Bronchial epithelial cell (primary cell): Measurements from ENCODE around the gene CYREN. TPM values are rescaled to one million over a fixed set of nuclear protein-coding genes. Genes with fewer than 3 reads are reported as not detected.
"Not testable (repeated sequence)": the region's sequence is repeated elsewhere in the genome, so short reads cannot be mapped to it uniquely, and the experiment has no call there.

ENCODE experiments used
- DNase-seq: peaks from one replicate; pipeline ENCODE4 v3.0.0-alpha.2; 2010; ENCODE audit warnings: low read depth
- FAIRE-seq: peaks from 2 replicates; lab custom pipeline; 2011; peaks lifted over from hg19 to GRCh38; lab: Jason Lieb, UNC
- H3K27me3 ChIP-seq: 2 replicates; pipeline ENCODE4 v1.5.1; 2011; ENCODE audit warnings: low read length; ENCODE audit not compliant: control insufficient read depth, insufficient read depth
- H3K36me3 ChIP-seq: 2 replicates; pipeline ENCODE4 v1.5.1; 2011; ENCODE audit warnings: low read length; ENCODE audit not compliant: control insufficient read depth, insufficient read depth
- H3K4me3 ChIP-seq: 2 replicates; pipeline ENCODE4 v1.5.1; 2011; ENCODE audit warnings: mild to moderate bottlenecking, low read depth, low read length, control low read depth
- CTCF ChIP-seq: IDR thresholded peaks from 2 replicates; pipeline ENCODE4 v1.5.1; 2011; ENCODE audit warnings: mild to moderate bottlenecking, moderate library complexity, low read length, control low read depth, inconsistent platforms; ENCODE audit not compliant: insufficient read depth, severe bottlenecking
- total RNA-seq: library from RNA; depleted of rRNA; stranded (reverse); fragments of >200 nt; gene quantifications from 2 replicates; pipeline ENCODE4 v1.2.1, GENCODE V29; 2014

Gene CYREN
- total RNA-seq, 1 donor from 2014 or later = 51.9 TPM

- no peak for TF ChIP-seq CTCF
- FAIRE-seq = no peak
- Histone ChIP-seq H3K27me3 (no peaks in the 10 kb centered on the region), H3K36me3 (no peaks in the 10 kb centered on the region), H3K4me3 (peak within 1 kb of the TSS; percentile 14)
- peak; percentile 67 for DNase-seq
Measured at GRCh38 chr7:135147899-135148721, 22.4 kb downstream of the CYREN start, which contains the start of gene TMEM140. Gene TMEM140, plus strand, starts transcription at chr7:135148072. Its CDS starts 16,370 bp downstream, at chr7:135164442.

GRCh38 chr7:135147341-135147898 lies 23.1 kb downstream of the CYREN start:
- Histone ChIP-seq H3K4me3 (peak overlapping the region; percentile 14), H3K27me3 (no peaks in the 10 kb centered on the region), H3K36me3 (no peaks in the 10 kb centered on the region)
- TF ChIP-seq CTCF = no peak
- DNase-seq = no peak
- FAIRE-seq = no peak

- no peaks in the 10 kb centered on the region for H3K36me3 ChIP-seq
- no peak for TF ChIP-seq CTCF
- DNase-seq = no peak
- FAIRE-seq = no peak
- no peaks in the 10 kb centered on the region for H3K27me3 ChIP-seq
- H3K4me3 ChIP-seq = no peak overlapping the region
Measured at GRCh38 chr7:135143885-135144668, 26.4 kb downstream of the CYREN start.

GRCh38 chr7:135129579-135129978 lies 40.9 kb downstream of the CYREN start:
- Histone ChIP-seq H3K4me3 (no peak overlapping the region), H3K27me3 (no peaks in the 10 kb centered on the region), H3K36me3 (no peaks in the 10 kb centered on the region)
- no peak for TF ChIP-seq CTCF
- FAIRE-seq (no peak), DNase-seq (no peak)

- H3K4me3 ChIP-seq = no peak overlapping the region
- no peak for TF ChIP-seq CTCF
- H3K27me3 ChIP-seq = no peaks in the 10 kb centered on the region
- no peak for FAIRE-seq
- DNase-seq = no peak
- no peaks in the 10 kb centered on the region for H3K36me3 ChIP-seq
Measured at GRCh38 chr7:135128931-135129330, 41.6 kb downstream of the CYREN start.

- not testable (repeated sequence) for DNase-seq, H3K4me3 ChIP-seq, FAIRE-seq, H3K36me3 ChIP-seq, H3K27me3 ChIP-seq
Measured at GRCh38 chr7:135124631-135125030, 45.9 kb downstream of the CYREN start.
